NCI-H82 (cell line): ENCODE results near the gene MAP1B.
A peak's percentile ranks its signal among the peaks of the same experiment; 100 is the strongest.

ENCODE experiments used
- DNase-seq: peaks from one replicate; lab custom pipeline; 2025; lab: John Stamatoyannopoulos, UW

Gene MAP1B

GRCh38 chr5:72224946-72225463, 117.7 kb downstream of the MAP1B start:
- DNase-seq = no peak

GRCh38 chr5:72225741-72226140, 118.5 kb downstream of the MAP1B start:
- no peak for DNase-seq

- DNase-seq = peak; percentile 52
Measured at GRCh38 chr5:72226950-72227349, 119.7 kb downstream of the MAP1B start.

GRCh38 chr5:72228960-72229359, 121.7 kb downstream of the MAP1B start:
- DNase-seq = peak; percentile 9

- DNase-seq = no peak
Measured at GRCh38 chr5:72231991-72232703, 124.9 kb downstream of the MAP1B start.

- no peak for DNase-seq
Measured at GRCh38 chr5:72232838-72233237, 125.6 kb downstream of the MAP1B start.

DNA sequence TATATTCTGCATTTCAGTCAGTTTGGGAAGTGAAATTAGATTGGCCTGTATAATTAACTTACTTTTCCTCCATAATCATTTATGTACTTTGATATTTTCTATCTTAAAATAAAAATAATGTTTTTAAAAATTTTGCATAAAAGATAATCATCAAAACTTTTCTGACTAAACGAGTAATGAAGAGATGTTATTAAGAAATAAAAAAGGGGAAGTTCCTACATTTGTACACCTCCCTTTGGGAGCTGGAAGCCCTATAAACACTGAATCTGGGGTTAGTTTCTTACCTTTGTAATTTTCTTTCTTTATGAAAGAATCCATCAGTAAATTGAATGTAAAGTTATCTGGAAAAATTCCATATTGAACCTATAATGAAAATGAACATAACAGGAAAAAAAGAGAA, 126.6 kb downstream of the MAP1B start:
- no peak for DNase-seq

DNA sequence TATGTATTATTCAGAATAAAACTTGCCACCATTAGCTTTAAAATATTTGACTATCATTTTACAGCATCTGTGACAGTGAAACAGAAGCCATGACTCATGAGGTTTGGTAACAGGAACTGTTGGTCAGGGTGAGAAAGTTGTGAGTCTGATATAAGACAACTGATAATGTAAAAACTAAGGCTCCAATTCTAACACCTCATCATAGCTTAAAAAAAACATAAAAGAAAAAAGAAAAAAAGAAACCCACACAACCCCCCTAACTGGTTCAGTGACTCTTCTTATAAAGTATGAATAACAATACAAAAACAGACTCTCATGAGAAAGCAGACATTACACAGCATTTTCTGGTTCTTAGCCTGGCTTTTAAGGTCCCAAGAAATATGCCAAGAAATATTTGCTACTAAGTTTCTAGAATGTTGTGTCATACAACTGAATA, 127.0 kb downstream of the MAP1B start:
- DNase-seq = no peak

DNA sequence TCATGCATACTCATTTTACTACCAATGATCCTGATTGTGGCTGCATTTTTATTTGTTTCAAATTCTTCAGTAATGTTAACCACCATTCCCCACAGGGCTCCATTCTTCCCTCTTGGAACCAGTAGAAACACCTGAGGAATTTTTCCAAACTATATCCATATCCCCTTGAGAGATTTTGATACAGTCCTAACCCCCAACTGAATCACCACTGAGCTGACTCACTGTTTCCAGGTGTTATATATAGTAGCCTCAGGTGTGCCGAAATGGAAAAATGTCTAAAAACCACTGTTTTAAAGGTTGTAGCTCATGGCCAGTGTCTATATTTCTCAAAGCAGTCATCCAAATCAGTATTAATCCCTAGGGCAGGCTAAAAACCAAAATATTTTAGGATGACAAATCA, 127.6 kb downstream of the MAP1B start:
- DNase-seq = no peak

GRCh38 chr5:72235725-72236124, 128.4 kb downstream of the MAP1B start:
- DNase-seq = no peak

DNA sequence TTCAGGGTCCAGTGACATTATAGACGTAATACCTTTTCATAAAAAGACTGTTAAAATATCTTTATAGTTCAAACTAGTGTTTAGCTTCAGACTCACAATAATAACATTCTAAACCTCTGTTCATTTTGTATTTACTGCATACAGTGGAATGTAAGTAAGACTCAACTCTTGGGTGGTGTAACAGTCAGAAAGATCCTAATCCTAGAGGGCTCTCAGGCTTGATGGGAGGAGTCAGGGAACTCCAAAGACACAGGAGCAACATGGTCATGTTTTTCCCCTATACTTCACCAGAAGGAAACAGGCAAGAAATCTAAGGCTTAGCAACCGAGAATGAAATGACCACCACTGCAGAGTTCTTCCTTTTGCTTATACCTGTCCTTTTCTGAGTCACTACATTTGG, 130.1 kb downstream of the MAP1B start:
- DNase-seq = no peak

GRCh38 chr5:72237879-72238278, 130.6 kb downstream of the MAP1B start:
- DNase-seq = no peak

DNA sequence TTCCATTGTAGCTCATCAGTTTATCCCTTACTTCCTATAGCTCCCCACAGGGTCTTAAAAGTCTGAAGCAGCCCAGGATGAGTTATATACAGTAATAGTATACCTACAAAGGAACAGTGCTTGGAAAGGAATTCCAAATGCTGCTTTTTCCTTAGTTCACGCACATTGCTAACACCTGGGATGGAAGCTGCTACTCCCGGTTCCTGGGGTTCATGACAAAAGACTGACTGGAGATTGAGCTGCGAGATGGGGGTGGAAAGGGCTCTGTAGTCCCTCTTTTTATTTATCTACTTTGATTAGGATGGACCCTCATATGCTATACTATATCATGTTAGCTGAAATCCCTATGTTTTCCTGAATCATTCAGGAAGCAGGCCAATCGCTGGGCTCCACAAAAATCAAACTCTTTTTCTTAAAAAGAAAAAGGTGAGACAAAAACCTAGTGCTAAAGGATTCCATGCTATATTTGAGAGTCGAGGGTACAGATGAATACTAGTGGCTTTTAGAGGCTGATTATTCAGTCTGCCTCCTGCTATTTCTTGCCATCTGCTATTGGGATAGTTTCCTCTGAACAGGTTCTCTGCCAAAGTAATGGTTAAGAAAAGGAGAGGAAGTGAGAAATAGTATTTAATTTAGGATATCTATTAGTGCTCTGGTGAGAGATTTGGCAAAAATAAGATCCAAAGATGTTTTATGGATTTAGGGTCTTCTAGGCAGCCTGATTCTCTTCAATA, 131.6 kb downstream of the MAP1B start:
- no peak for DNase-seq

DNA sequence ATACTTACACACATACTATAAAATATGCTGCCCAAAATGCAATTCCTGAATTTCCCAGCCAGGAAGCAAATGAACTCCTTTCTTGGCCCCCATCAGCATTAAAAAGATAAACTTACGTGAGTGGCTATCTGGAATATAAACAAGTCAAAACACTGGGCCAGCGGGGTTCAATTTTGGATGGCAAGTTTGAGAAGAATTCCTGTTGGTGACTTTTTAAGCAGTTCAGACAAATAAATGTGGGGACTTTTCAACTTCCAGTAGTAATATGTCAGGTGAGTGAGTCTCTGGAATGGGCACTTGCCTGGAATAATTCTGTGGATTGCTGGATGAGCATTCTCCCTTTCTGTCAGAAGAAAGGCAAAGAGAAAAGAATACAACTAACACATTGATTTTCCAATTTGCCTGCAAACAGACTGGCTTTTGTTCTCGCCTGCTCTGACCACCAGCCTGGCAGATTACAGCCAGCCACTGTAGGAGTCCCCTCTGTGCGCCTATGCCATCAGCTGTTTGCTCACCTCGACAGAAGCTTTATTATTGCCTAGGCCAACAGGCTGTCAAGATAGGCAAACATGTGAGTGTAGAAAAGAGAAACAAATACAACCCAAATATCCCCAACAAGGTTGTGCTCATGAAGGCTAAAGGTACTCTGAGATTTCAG, 134.2 kb downstream of the MAP1B start:
- no peak for DNase-seq

DNA sequence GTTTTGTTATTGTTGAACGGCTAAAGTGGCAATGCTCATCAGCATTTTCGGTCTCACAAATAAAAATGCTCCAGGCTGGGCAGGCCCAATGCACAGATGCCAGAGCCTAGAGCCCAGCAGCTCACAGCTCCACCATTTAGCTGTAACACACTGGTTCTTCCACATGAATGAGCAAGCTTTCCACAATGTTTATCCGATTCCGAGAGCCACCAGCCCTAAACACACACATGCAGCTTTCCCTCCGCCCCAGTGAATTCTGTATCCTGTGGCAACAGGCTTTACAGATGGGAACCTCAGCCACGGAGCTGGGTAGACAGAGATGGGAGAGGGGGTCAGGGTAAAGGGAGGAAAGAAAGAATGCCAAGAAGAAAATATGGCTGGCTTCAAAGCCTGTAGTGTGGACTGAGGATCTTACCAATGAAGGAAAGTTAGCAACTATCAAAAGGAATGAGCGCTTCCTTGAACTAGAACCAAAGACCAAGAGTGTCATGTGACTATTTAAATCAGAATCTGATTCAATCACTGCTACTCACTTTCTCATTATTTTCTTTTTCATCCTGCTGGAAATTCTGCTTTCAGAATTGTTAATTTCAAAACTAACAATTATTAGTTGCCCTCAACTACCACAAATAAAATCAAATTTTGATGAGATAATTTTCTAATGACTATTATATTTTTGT, 135.7 kb downstream of the MAP1B start:
- DNase-seq = no peak

DNA sequence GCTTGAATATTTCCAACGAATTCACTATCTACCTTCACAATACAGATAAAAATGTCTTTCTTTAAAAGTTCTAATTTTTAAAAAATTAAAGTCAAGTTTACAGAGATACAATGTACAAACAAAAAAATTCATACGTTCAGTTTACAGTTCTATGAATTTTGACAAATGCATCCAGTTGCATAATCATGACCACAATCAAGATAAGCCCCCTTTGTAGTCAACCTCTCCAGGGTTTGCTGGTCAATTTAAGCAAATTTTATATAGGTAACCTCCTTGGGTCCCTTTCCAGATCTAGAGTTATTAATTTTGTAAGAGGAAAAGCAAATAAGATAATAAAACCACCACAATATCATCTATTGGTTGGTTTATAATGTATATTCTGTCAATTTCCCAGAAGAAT, 136.4 kb downstream of the MAP1B start:
- DNase-seq = no peak

- DNase-seq = peak; percentile 75
Measured at GRCh38 chr5:72244862-72245371, 137.6 kb downstream of the MAP1B start.

GRCh38 chr5:72245546-72245945, 138.3 kb downstream of the MAP1B start:
- DNase-seq = peak; percentile 66

GRCh38 chr5:72245951-72246532, 138.8 kb downstream of the MAP1B start:
- DNase-seq = peak; percentile 54

GRCh38 chr5:72246954-72247442, 139.7 kb downstream of the MAP1B start:
- no peak for DNase-seq

- DNase-seq = no peak
Measured at GRCh38 chr5:72248410-72248981, 141.2 kb downstream of the MAP1B start.
